OCI-LY1 (cell line): ENCODE measurements around the gene HAUS2.
A peak's percentile ranks its signal among the peaks of the same experiment; 100 is the strongest.

Experiments
- H2AFZ ChIP-seq: fragments of 200-600 bp; sonication (generic), shearing (Covaris generic); 2 replicates; pipeline ENCODE4 v1.6.0; 2014; ENCODE audit warnings: antibody characterized with exemption, mild to moderate bottlenecking, low read length
- H3F3A ChIP-seq: fragments of 200-600 bp; sonication (generic), shearing (Covaris generic); 2 replicates; pipeline ENCODE4 v1.6.0; 2014; ENCODE audit warnings: mild to moderate bottlenecking, antibody characterized with exemption, low read length, moderate library complexity; ENCODE audit not compliant: insufficient read depth
- H3K27ac ChIP-seq: fragments of 200-600 bp; sonication (generic); 2 replicates; pipeline ENCODE4 v1.5.1; 2014; ENCODE audit warnings: low read length, mixed run types, mild to moderate bottlenecking, low read depth; ENCODE audit not compliant: poor library complexity, severe bottlenecking
- H3K27me3 ChIP-seq: fragments of 200-600 bp; sonication (generic); 2 replicates; pipeline ENCODE4 v1.6.0; 2014; ENCODE audit warnings: antibody characterized with exemption, mild to moderate bottlenecking, low read length, moderate library complexity; ENCODE audit not compliant: insufficient read depth
- H3K36me3 ChIP-seq: fragments of 200-600 bp; sonication (generic); 2 replicates; pipeline ENCODE4 v1.6.1; 2014; ENCODE audit warnings: mild to moderate bottlenecking, antibody characterized with exemption, low read length, moderate library complexity, mixed read lengths; ENCODE audit not compliant: insufficient read depth
- H3K4me1 ChIP-seq: fragments of 200-600 bp; sonication (generic); 2 replicates; pipeline ENCODE4 v1.5.1; 2014; ENCODE audit warnings: mild to moderate bottlenecking, low read length, moderate library complexity; ENCODE audit not compliant: insufficient read depth, severe bottlenecking
- H3K4me2 ChIP-seq: fragments of 200-600 bp; sonication (generic), shearing (Covaris generic); 2 replicates; pipeline ENCODE4 v1.6.1; 2014; ENCODE audit warnings: low read length
- H3K4me3 ChIP-seq: fragments of 200-600 bp; sonication (generic); 2 replicates; pipeline ENCODE4 v1.5.1; 2014; ENCODE audit warnings: low read length, low read depth, mild to moderate bottlenecking, mixed read lengths; ENCODE audit not compliant: poor library complexity, severe bottlenecking
- H3K79me2 ChIP-seq: fragments of 200-600 bp; shearing (Covaris generic); 2 replicates; pipeline ENCODE4 v1.6.1; 2016; ENCODE audit warnings: mixed run types, low read length, mixed read lengths; ENCODE audit not compliant: insufficient read depth
- H3K9ac ChIP-seq: fragments of 200-600 bp; sonication (generic), shearing (Covaris generic); 2 replicates; pipeline ENCODE4 v1.6.1; 2014; ENCODE audit warnings: mild to moderate bottlenecking, low read length, mixed read lengths
- H3K9me2 ChIP-seq: fragments of 200-600 bp; sonication (generic), shearing (Covaris generic); 2 replicates; pipeline ENCODE4 v1.6.1; 2014; ENCODE audit warnings: low read depth, mild to moderate bottlenecking, low read length, mixed read lengths
- H3K9me3 ChIP-seq: fragments of 200-600 bp; shearing (Covaris generic); 2 replicates; pipeline ENCODE4 v1.6.1; 2014; ENCODE audit warnings: low read length, mixed read lengths
- H4K20me1 ChIP-seq: fragments of 200-600 bp; sonication (generic), shearing (Covaris generic); 2 replicates; pipeline ENCODE4 v1.6.0; 2016; ENCODE audit warnings: mild to moderate bottlenecking, low read length; ENCODE audit not compliant: insufficient read depth
- EZH2 ChIP-seq: fragments of 200-600 bp; sonication (generic), shearing (Covaris generic); IDR thresholded peaks from 2 replicates; pipeline ENCODE4 v1.8.0; 2017; ENCODE audit warnings: borderline replicate concordance, mixed run types, mild to moderate bottlenecking, antibody characterized with exemption, low read length, moderate library complexity, mixed read lengths
- TF ChIP-seq, protein P1 (sequence below): fragments of 200-600 bp; sonication (generic), shearing (Covaris generic); IDR thresholded peaks from 2 replicates; pipeline ENCODE4 v1.5.1; 2017; ENCODE audit warnings: mild to moderate bottlenecking, antibody characterized with exemption, low read length, moderate library complexity, mixed read lengths

HAUS2 gene

DNA sequence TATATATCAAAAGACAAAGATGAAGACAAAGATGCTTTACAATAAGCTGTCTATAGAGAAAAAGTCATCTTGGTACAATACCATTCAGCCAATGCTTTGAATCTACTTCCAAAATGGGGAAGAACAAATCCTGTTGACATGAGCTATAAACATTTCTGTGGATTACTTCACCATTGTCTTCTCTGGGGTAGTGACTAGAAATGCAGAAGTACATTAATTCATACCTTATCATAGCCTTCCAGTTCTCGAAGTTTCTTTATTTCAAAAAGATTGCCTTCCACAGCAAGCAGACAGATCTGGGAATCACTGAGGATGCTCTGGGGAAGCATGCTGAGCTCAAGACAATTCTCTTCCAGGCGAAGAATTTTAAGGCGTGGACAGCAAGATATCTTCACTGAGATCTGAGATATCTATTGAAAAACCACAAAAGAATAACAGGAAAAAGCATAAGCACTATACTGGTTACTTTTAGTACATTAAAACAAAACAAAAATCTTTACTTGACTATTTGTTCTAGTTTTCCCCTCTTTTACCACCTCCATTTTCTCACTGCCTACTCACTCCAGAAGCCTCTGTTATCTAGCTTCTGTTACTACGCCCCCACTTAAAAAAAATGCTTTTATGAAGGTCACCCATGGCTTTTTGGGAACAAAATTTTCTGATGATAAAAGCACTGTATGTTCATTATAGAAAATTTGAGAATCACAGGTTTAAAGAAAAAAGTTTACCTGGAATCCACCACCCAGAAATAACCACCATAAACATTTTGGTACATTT is 3.6 kb upstream of the HAUS2 start:
- peaks cover 59% of the 10 kb centered on the region for H3K36me3 ChIP-seq
- H4K20me1 ChIP-seq: no peaks in the 10 kb centered on the region
- peaks cover 18% of the 10 kb centered on the region for H3K79me2 ChIP-seq
- TF ChIP-seq EZH2: no peak
- TF ChIP-seq, protein P1, sequence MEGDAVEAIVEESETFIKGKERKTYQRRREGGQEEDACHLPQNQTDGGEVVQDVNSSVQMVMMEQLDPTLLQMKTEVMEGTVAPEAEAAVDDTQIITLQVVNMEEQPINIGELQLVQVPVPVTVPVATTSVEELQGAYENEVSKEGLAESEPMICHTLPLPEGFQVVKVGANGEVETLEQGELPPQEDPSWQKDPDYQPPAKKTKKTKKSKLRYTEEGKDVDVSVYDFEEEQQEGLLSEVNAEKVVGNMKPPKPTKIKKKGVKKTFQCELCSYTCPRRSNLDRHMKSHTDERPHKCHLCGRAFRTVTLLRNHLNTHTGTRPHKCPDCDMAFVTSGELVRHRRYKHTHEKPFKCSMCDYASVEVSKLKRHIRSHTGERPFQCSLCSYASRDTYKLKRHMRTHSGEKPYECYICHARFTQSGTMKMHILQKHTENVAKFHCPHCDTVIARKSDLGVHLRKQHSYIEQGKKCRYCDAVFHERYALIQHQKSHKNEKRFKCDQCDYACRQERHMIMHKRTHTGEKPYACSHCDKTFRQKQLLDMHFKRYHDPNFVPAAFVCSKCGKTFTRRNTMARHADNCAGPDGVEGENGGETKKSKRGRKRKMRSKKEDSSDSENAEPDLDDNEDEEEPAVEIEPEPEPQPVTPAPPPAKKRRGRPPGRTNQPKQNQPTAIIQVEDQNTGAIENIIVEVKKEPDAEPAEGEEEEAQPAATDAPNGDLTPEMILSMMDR: no peak
- no peaks in the 10 kb centered on the region for H3K27me3 ChIP-seq
- no peaks in the 10 kb centered on the region for H3K9me2 ChIP-seq
- H3K27ac ChIP-seq: no peak overlapping the region
- H3K4me2 ChIP-seq: no peak overlapping the region; the same call in 1 of the 2 replicates
- no peaks in the 10 kb centered on the region for H3K9me3 ChIP-seq
- no peak overlapping the region; the same call in 1 of the 2 replicates for H3K9ac ChIP-seq
- H3F3A ChIP-seq: no peaks in the 10 kb centered on the region
- H2AFZ ChIP-seq: no peak overlapping the region
- no peak overlapping the region for H3K4me3 ChIP-seq
- peaks cover 29% of the 10 kb centered on the region for H3K4me1 ChIP-seq

DNA sequence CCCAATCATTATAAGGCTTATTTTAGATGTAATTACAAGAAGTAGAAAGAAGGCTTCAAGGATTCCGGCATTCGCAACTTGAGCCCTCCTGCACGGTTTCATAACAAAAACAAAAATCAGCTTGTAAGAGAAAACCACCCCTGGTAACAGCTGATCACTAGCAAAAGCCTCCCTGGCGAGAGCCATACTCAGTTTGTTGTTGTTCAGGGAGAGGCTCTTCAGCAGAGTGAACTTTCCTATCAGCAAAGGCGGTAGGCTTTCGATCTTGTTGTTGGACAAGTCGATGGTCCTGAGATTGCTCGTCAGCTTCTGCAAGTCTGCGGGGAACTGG is 755 bp upstream of the HAUS2 start:
- H4K20me1 ChIP-seq: no peaks in the 10 kb centered on the region
- TF ChIP-seq EZH2: no peak
- TF ChIP-seq, protein P1: no peak
- H3K27me3 ChIP-seq: no peaks in the 10 kb centered on the region
- no peaks in the 10 kb centered on the region for H3F3A ChIP-seq
- H3K79me2 ChIP-seq: peaks cover 44% of the 10 kb centered on the region
- H3K9me3 ChIP-seq: no peaks in the 10 kb centered on the region
- peaks cover 53% of the 10 kb centered on the region for H3K36me3 ChIP-seq
- H3K27ac ChIP-seq: peak overlapping the region; percentile 69
- H3K4me3 ChIP-seq: peak overlapping the region; percentile 88
- H3K4me2 ChIP-seq: peak overlapping the region; percentile 93
- no peaks in the 10 kb centered on the region for H3K9me2 ChIP-seq
- H3K9ac ChIP-seq: peak overlapping the region; percentile 95
- no peak overlapping the region for H2AFZ ChIP-seq
- H3K4me1 ChIP-seq: peaks cover 54% of the 10 kb centered on the region

DNA sequence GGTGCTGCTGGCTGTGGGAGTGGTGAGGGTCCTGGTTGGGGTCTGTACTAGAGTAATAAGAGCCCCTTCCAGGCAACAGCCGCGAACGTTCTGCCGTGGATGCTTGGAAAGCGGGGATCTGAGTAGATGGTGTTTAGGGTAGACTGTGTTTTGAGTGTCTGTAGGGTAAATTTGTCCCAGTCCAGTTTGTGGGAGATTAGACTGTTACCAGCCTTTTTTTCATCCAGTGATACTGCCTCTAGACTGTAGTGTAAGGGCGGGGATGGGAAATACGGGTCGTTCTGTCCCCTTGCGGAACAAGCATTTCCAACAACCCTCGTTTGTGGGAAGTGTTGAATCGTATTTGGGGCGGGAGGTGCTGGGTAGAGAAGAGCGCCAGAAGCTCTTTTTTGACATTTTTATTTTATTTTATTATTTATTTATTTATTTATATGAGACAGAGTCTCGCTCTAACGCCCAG is 424 bp downstream of the HAUS2 start:
- H3K9me2 ChIP-seq: no peaks in the 10 kb centered on the region
- H4K20me1 ChIP-seq: 0 out of 2 replicates have a peak, but pooled peaks cover under 1% of the 10 kb centered on the region
- no peaks in the 10 kb centered on the region for H3K27me3 ChIP-seq
- H3K9ac ChIP-seq: peak overlapping the region; percentile 95
- no peak overlapping the region for H2AFZ ChIP-seq
- H3K4me1 ChIP-seq: peaks cover 54% of the 10 kb centered on the region
- no peak for TF ChIP-seq EZH2
- TF ChIP-seq, protein P1: no peak
- H3K9me3 ChIP-seq: no peaks in the 10 kb centered on the region
- peaks cover 55% of the 10 kb centered on the region for H3K79me2 ChIP-seq
- peak overlapping the region; percentile 88 for H3K4me3 ChIP-seq
- H3K4me2 ChIP-seq: peak overlapping the region; percentile 93
- H3K27ac ChIP-seq: peak overlapping the region; percentile 69
- H3K36me3 ChIP-seq: peaks cover 51% of the 10 kb centered on the region
- no peaks in the 10 kb centered on the region for H3F3A ChIP-seq
